ENCODE measurements around the gene LEMD3.

LEMD3 gene

GRCh38 chr12:65229441-65229840 is 60.1 kb downstream of the LEMD3 start:
- Mint-ChIP-seq H3K27me3 (ENCODE audit: low read depth) (no peaks in the 10 kb centered on the region), H3K4me3 (no peak overlapping the region), H3K36me3 (ENCODE audit: low read depth) (peaks cover 60% of the 10 kb centered on the region), H3K9me3 (peaks cover 35% of the 10 kb centered on the region), H3K27ac (no peak overlapping the region), H3K4me1 (no peaks in the 10 kb centered on the region)
- no peak for TF ChIP-seq CTCF (IDR thresholded peaks at IDR 0.05; ENCODE audit: unreplicated experiment in 3 of 3)

- H3K27me3 Mint-ChIP-seq (ENCODE audit: low read depth): no peaks in the 10 kb centered on the region
- peak; percentile 26 to 51 (median 30) for TF ChIP-seq CTCF (IDR thresholded peaks at IDR 0.05; ENCODE audit: unreplicated experiment in 3 of 3)
- no peak overlapping the region for H3K27ac Mint-ChIP-seq
- H3K4me3 Mint-ChIP-seq: no peak overlapping the region
- H3K9me3 Mint-ChIP-seq: peaks cover 22% of the 10 kb centered on the region
- peaks cover 31% of the 10 kb centered on the region for H3K36me3 Mint-ChIP-seq (ENCODE audit: low read depth)
- no peaks in the 10 kb centered on the region for H3K4me1 Mint-ChIP-seq
Measured at GRCh38 chr12:65232476-65233077, 63.2 kb downstream of the LEMD3 start.

- Mint-ChIP-seq H3K4me3 (no peak overlapping the region), H3K27ac (no peak overlapping the region), H3K9me3 (no peaks in the 10 kb centered on the region), H3K4me1 (no peaks in the 10 kb centered on the region), H3K27me3 (ENCODE audit: low read depth) (no peaks in the 10 kb centered on the region), H3K36me3 (ENCODE audit: low read depth) (peaks cover 21% of the 10 kb centered on the region)
- no peak for TF ChIP-seq CTCF (IDR thresholded peaks at IDR 0.05; ENCODE audit: unreplicated experiment in 3 of 3)
Measured at GRCh38 chr12:65237153-65237552, 67.8 kb downstream of the LEMD3 start.

- TF ChIP-seq CTCF (IDR thresholded peaks at IDR 0.05; ENCODE audit: unreplicated experiment in 3 of 3): no peak
- no peaks in the 10 kb centered on the region for H3K9me3 Mint-ChIP-seq
- no peak overlapping the region for H3K27ac Mint-ChIP-seq
- no peak overlapping the region for H3K4me3 Mint-ChIP-seq
- H3K4me1 Mint-ChIP-seq: no peaks in the 10 kb centered on the region
- H3K27me3 Mint-ChIP-seq (ENCODE audit: low read depth): no peaks in the 10 kb centered on the region
- peaks cover 36% of the 10 kb centered on the region for H3K36me3 Mint-ChIP-seq (ENCODE audit: low read depth)
Measured at GRCh38 chr12:65238609-65239008, 69.2 kb downstream of the LEMD3 start.

- Mint-ChIP-seq H3K36me3 (ENCODE audit: low read depth) (peaks cover 39% of the 10 kb centered on the region), H3K4me3 (no peak overlapping the region), H3K9me3 (no peaks in the 10 kb centered on the region), H3K4me1 (no peaks in the 10 kb centered on the region), H3K27me3 (ENCODE audit: low read depth) (no peaks in the 10 kb centered on the region), H3K27ac (no peak overlapping the region)
- no peak for TF ChIP-seq CTCF (IDR thresholded peaks at IDR 0.05; ENCODE audit: unreplicated experiment in 3 of 3)
Measured at GRCh38 chr12:65248656-65249633, 79.6 kb downstream of the LEMD3 start.
